Measurements from ENCODE around the gene WBP1. TPM values are rescaled to one million over a fixed set of nuclear protein-coding genes. Genes with fewer than 3 reads are reported as not detected.

Gene WBP1
- total RNA-seq, 2 donors from 2014 or later, result 47.6 to 48.3 TPM

- Histone ChIP-seq H3K4me1 (peaks cover 12% of the 10 kb centered on the region), H3K9me3 (no peaks in the 10 kb centered on the region), H3K9ac (ENCODE audit: low read depth in 2 of 2, low read length in 2 of 2) (peak overlapping the region; percentile 76 to 90), H3K27me3 (peaks cover 29% of the 10 kb centered on the region), H3K27ac (peak overlapping the region; percentile 96), H3K4me3 (peak overlapping the region; percentile 68), H3K36me3 (peaks cover 3% of the 10 kb centered on the region)
- intact Hi-C loops (cut with DNase I), result no loop called here
- TF ChIP-seq, protein P1, sequence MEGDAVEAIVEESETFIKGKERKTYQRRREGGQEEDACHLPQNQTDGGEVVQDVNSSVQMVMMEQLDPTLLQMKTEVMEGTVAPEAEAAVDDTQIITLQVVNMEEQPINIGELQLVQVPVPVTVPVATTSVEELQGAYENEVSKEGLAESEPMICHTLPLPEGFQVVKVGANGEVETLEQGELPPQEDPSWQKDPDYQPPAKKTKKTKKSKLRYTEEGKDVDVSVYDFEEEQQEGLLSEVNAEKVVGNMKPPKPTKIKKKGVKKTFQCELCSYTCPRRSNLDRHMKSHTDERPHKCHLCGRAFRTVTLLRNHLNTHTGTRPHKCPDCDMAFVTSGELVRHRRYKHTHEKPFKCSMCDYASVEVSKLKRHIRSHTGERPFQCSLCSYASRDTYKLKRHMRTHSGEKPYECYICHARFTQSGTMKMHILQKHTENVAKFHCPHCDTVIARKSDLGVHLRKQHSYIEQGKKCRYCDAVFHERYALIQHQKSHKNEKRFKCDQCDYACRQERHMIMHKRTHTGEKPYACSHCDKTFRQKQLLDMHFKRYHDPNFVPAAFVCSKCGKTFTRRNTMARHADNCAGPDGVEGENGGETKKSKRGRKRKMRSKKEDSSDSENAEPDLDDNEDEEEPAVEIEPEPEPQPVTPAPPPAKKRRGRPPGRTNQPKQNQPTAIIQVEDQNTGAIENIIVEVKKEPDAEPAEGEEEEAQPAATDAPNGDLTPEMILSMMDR (IDR thresholded peaks at IDR 0.05), result no peak
- DNase-seq, result peak; percentile 62
These were observed 49.8 kb downstream of the WBP1 start for GRCh38 chr2:74507926-74508520.

GRCh38 chr2:74510272-74510671, 52.0 kb downstream of the WBP1 start:
- H3K36me3 ChIP-seq, result peaks cover under 1% of the 10 kb centered on the region
- intact Hi-C loops (cut with DNase I), result no loop called here
- no peak overlapping the region for H3K9ac ChIP-seq (ENCODE audit: low read depth in 2 of 2, low read length in 2 of 2)
- H3K4me1 ChIP-seq, result peaks cover 19% of the 10 kb centered on the region
- TF ChIP-seq, protein P1 (IDR thresholded peaks at IDR 0.05), result no peak
- no peak overlapping the region for H3K4me3 ChIP-seq
- DNase-seq, result no peak
- H3K27me3 ChIP-seq, result peaks cover 51% of the 10 kb centered on the region
- no peaks in the 10 kb centered on the region for H3K9me3 ChIP-seq
- H3K27ac ChIP-seq, result no peak overlapping the region

Other genes with a start within 250 kb of the WBP1 start
- gene SLC4A5, start 115.0 kb upstream of the WBP1 start, total RNA-seq, result 1 to 10 TPM in 1 of 2 donors, under 1 TPM in 1; 0.45 to 2.8 TPM
- 100 to 1,000 TPM; 111 to 114 TPM for gene DCTN1, start 78.1 kb upstream of the WBP1 start, total RNA-seq
- 1 to 10 TPM in 1 of 2 donors, under 1 TPM in 1; 0.62 to 1.1 TPM for gene C2orf81, start 36.8 kb upstream of the WBP1 start, total RNA-seq
- 1 to 10 TPM; 7.5 to 9.0 TPM for gene WDR54, start 36.7 kb upstream of the WBP1 start, total RNA-seq
- 10 to 100 TPM; 51.4 to 89.9 TPM for gene RTKN, start 16.5 kb upstream of the WBP1 start, total RNA-seq
- gene INO80B, start 3.4 kb upstream of the WBP1 start, total RNA-seq, result 10 to 100 TPM; 18.2 to 23.9 TPM
- 10 to 100 TPM; 42.4 to 86.2 TPM for gene MOGS, start 6.9 kb downstream of the WBP1 start, total RNA-seq
- gene MRPL53, start 14.2 kb downstream of the WBP1 start, total RNA-seq, result 10 to 100 TPM; 64.6 to 90.3 TPM
- gene CCDC142, start 24.6 kb downstream of the WBP1 start, total RNA-seq, result 10 to 100 TPM; 14.5 to 28.3 TPM
- gene TTC31, start 24.6 kb downstream of the WBP1 start, total RNA-seq, result 10 to 100 TPM; 23.3 to 25.2 TPM
- gene LBX2, start 41.2 kb downstream of the WBP1 start, total RNA-seq, result under 1 TPM; 0.50 to 0.99 TPM
- gene PCGF1, start 49.3 kb downstream of the WBP1 start, total RNA-seq, result 10 to 100 TPM; 16.1 to 19.9 TPM
- gene TLX2, start 56.0 kb downstream of the WBP1 start, total RNA-seq, result under 1 TPM; 0.12 to 0.40 TPM
- 10 to 100 TPM; 34.2 to 36.8 TPM for gene DQX1, start 67.8 kb downstream of the WBP1 start, total RNA-seq
- 100 to 1,000 TPM; 107 to 212 TPM for gene AUP1, start 71.3 kb downstream of the WBP1 start, total RNA-seq
- gene HTRA2, start 71.5 kb downstream of the WBP1 start, total RNA-seq, result 10 to 100 TPM; 26.3 to 41.5 TPM
- 1 to 10 TPM; 2.9 to 4.7 TPM for gene LOXL3, start 95.5 kb downstream of the WBP1 start, total RNA-seq
- gene DOK1, start 96.3 kb downstream of the WBP1 start, total RNA-seq, result 10 to 100 TPM; 20.9 to 26.5 TPM
- under 1 TPM in 1 of 2 donors, not detected in 1; 0.35 TPM for gene M1AP, start 189.9 kb downstream of the WBP1 start, total RNA-seq
- gene SEMA4F, start 195.8 kb downstream of the WBP1 start, total RNA-seq, result 1 to 10 TPM; 4.4 to 5.5 TPM